ENCODE results near the gene GPC1.

DNA sequence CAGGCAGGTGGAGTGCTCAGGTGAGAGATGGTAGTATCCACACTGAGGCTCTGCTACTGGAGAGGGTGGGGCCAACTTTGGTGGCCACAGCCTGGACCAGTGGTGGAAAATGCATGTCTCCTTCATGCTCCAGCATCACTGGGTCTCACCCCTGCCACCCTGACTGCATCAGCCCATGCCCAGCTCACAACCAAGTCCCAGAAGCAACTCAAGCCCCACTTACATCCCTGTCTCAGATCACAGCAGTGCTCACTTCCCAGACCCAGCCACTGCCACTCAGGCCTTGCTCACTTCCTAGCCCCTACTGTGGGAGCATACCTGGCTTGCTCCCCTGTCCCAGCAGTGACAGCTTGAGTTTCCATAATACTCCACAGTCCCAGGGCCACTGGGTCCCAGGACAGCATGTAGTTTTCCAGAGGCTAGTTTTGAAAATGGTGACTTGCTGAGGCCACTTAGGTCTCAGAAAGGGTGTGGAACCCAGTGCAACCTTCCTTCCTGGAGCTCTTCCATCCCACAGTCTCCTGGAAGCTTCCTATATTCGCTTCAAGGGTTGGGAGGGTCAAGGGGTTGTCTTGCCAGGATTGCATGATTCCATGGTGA, 58.8 kb downstream of the GPC1 start:
- TF ChIP-seq PATZ1 (CRISPR knock-in tag; IDR thresholded peaks at IDR 0.05; ENCODE audit: borderline replicate concordance) (no peak), ZFP3 (CRISPR knock-in tag; IDR thresholded peaks at IDR 0.05) (no peak), SNAI2 (CRISPR knock-in tag; IDR thresholded peaks at IDR 0.05) (no peak)
- TF ChIP-seq, protein P1, sequence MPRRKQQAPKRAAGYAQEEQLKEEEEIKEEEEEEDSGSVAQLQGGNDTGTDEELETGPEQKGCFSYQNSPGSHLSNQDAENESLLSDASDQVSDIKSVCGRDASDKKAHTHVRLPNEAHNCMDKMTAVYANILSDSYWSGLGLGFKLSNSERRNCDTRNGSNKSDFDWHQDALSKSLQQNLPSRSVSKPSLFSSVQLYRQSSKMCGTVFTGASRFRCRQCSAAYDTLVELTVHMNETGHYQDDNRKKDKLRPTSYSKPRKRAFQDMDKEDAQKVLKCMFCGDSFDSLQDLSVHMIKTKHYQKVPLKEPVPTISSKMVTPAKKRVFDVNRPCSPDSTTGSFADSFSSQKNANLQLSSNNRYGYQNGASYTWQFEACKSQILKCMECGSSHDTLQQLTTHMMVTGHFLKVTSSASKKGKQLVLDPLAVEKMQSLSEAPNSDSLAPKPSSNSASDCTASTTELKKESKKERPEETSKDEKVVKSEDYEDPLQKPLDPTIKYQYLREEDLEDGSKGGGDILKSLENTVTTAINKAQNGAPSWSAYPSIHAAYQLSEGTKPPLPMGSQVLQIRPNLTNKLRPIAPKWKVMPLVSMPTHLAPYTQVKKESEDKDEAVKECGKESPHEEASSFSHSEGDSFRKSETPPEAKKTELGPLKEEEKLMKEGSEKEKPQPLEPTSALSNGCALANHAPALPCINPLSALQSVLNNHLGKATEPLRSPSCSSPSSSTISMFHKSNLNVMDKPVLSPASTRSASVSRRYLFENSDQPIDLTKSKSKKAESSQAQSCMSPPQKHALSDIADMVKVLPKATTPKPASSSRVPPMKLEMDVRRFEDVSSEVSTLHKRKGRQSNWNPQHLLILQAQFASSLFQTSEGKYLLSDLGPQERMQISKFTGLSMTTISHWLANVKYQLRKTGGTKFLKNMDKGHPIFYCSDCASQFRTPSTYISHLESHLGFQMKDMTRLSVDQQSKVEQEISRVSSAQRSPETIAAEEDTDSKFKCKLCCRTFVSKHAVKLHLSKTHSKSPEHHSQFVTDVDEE (CRISPR knock-in tag; IDR thresholded peaks at IDR 0.05) = no peak
